Activated naive CD4-positive, alpha-beta T cell treated with anti-CD3 and anti-CD28 coated beads, Interleukin-2, amount 50 U/mL, for 24 hours (primary cell): ENCODE measurements around the gene EYS.
"Not testable (repeated sequence)": the region's sequence is repeated elsewhere in the genome, so short reads cannot be mapped to it uniquely, and the experiment has no call there.

Source experiments
- H3K27ac Mint-ChIP-seq: one replicate; pipeline ENCODE4 v1.8.0; 2021; ENCODE audit warnings: mild to moderate bottlenecking, mixed read lengths
- H3K27me3 Mint-ChIP-seq: one replicate; pipeline ENCODE4 v1.8.0; 2021; ENCODE audit warnings: mixed read lengths
- H3K36me3 Mint-ChIP-seq: one replicate; pipeline ENCODE4 v1.8.0; 2021; ENCODE audit warnings: mixed read lengths
- H3K4me1 Mint-ChIP-seq: one replicate; pipeline ENCODE4 v1.8.0; 2021; ENCODE audit warnings: mixed read lengths
- H3K4me3 Mint-ChIP-seq: one replicate; pipeline ENCODE4 v1.8.0; 2021; ENCODE audit warnings: mild to moderate bottlenecking, mixed read lengths
- H3K9me3 Mint-ChIP-seq: one replicate; pipeline ENCODE4 v1.8.0; 2021; ENCODE audit warnings: mixed read lengths

Gene EYS

DNA sequence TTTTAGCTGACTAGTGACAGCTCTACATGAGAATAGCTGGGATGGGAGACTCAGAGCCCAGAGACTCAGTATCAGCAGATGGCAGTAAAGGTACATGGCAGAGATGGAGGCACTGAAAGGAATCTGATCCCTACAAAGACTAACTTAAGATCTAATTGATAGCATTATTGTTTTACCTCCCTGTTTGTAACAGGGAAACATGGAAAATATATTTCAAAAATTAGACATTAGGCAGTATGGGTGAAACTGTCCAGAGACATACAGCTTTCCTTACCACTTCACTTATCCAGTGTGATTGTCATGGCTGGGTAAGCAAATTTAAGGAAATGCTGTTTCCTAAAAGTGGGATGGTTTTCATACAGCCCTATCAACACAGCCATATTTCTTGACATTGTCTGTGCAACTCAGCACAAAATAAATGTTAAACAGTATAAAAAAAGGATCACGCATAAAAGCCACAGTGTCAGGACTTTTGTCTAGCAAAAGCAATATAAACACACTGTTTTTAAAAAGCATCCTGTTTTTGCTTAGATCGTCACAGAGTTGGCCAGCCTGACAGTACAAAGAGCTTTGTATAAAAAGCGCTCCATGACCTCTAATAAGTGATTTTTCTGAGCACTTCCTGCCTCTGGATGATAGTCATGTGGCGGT lies 1694.5 kb downstream of the EYS start:
- H3K36me3 Mint-ChIP-seq, result no peaks in the 10 kb centered on the region
- H3K9me3 Mint-ChIP-seq, result peaks cover 8% of the 10 kb centered on the region
- no peaks in the 10 kb centered on the region for H3K4me1 Mint-ChIP-seq
- no peak overlapping the region for H3K27ac Mint-ChIP-seq
- H3K27me3 Mint-ChIP-seq, result no peaks in the 10 kb centered on the region
- no peak overlapping the region for H3K4me3 Mint-ChIP-seq

DNA sequence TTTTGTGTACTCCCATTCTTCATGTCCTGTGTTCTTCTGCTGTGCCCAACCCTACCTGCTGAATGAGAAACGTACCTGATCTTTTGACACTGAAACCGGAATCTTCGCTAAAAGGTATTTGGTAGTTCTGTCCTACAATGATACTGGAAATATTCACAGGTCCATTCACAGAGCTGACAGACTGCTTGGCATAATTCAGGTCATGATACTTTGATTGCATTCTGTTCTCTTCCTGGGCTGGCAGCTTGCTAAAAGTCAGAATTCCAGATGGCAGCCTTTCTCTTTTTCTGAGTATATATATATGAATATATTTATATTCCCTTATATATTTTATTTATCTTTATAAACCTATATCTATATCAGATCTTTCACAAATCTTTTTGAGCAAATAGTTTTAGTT lies 1696.4 kb downstream of the EYS start:
- Mint-ChIP-seq H3K4me1 (no peaks in the 10 kb centered on the region), H3K9me3 (peaks cover 11% of the 10 kb centered on the region), H3K27me3 (no peaks in the 10 kb centered on the region), H3K36me3 (no peaks in the 10 kb centered on the region), H3K4me3 (no peak overlapping the region), H3K27ac (no peak overlapping the region)

DNA sequence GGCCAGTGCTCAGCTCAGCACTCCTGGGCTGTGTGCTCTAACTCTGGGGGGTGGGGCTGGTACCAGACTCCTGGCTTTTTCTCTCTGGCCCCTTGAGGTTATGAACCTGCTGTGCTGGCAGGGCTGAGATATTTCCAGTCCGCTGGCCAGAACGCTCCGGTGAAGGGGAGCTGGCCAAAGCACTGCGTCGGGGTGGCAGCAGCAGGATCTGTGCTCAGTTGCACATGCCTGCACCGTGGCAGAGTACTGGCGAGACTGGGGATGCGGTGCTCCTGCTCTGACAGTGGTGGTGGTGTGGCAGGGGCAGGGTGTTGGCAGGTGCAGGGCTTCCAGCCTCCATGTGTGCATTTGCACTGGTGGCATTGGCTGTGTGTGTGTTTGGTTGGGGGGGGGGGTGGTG lies 1697.0 kb downstream of the EYS start:
- H3K9me3 Mint-ChIP-seq, result peaks cover 11% of the 10 kb centered on the region
- H3K27me3 Mint-ChIP-seq, result no peaks in the 10 kb centered on the region
- no peak overlapping the region for H3K27ac Mint-ChIP-seq
- H3K4me3 Mint-ChIP-seq, result no peak overlapping the region
- H3K4me1 Mint-ChIP-seq, result no peaks in the 10 kb centered on the region
- no peaks in the 10 kb centered on the region for H3K36me3 Mint-ChIP-seq

DNA sequence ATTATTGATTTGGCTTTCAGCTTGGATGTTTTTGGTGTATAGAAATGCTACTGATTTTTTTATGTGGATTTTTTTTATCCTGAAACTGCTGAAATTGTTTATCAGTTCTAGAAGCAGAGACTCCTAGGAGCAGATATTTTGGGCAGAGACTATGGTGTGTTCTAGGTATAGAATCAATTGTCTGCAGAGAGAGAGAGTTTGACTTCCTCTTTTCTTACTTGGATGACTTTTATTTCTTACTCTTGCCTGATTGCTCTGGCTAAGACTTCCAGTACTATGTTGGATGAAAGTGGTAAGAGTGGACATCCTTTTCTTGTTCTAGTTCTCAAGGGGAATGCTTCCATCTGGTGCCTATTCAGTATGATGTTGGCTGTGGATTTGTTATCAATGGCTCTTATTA lies 1700.8 kb downstream of the EYS start:
- no peaks in the 10 kb centered on the region for H3K4me1 Mint-ChIP-seq
- H3K27me3 Mint-ChIP-seq, result no peaks in the 10 kb centered on the region
- H3K36me3 Mint-ChIP-seq, result no peaks in the 10 kb centered on the region

DNA sequence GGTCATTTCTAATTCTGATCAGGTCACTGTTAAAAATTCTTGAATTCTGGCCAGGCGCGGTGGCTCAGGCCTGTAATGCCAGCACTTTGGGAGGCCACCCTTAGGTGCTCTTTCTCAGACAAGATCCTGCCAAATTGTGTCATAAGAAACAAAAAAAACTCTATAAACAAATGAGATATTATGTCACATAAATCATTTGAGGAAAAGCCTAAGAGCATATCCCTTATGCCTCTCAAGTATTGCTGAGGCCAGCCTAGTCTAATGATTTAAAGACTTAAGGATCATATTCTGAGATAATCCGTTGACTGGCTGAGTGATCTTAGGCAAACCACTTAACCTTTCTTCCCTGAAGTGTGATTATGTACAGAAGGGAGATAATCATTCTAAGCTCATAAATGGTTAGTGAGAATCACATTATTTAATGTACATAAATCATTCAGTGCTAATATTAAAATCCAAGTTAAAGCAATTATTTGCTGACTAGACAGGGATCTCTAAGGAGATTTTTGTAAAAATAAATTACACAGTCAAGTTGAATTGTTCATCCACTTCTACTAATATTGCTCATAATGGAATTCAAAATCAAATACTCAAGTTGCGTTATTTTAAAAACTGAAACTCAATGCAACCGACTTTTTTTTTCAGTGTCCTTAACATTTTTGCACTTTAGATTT lies 1706.1 kb downstream of the EYS start:
- Mint-ChIP-seq H3K9me3 (peaks cover 7% of the 10 kb centered on the region), H3K4me3 (no peak overlapping the region), H3K36me3 (no peaks in the 10 kb centered on the region), H3K27me3 (no peaks in the 10 kb centered on the region), H3K27ac (no peak overlapping the region), H3K4me1 (no peaks in the 10 kb centered on the region)

More for the DNA sequence above, 1700.8 kb downstream of the EYS start:
- peaks cover 11% of the 10 kb centered on the region for H3K9me3 Mint-ChIP-seq
- no peak overlapping the region for H3K27ac Mint-ChIP-seq
- no peak overlapping the region for H3K4me3 Mint-ChIP-seq

DNA sequence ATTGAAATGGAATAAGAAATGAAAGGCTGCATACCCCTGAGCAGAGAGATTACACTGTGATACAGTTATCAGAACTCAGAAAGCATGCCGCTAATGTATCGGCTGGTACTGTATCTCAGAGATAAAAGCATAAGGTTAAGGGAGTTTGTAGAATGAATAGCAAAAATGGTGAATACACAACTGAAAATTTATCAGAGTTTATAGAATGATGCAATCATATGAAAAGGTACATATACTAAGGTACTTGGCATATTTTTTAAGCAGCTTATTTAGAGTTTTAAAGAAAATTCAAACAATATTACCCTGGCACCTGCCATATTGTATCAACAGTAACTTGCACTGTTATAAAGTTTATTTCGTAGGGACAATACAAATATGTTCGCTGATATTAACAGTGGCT lies 1707.4 kb downstream of the EYS start:
- Mint-ChIP-seq H3K9me3 (peaks cover 7% of the 10 kb centered on the region), H3K27me3 (no peaks in the 10 kb centered on the region), H3K4me1 (no peaks in the 10 kb centered on the region), H3K4me3 (no peak overlapping the region), H3K27ac (no peak overlapping the region), H3K36me3 (no peaks in the 10 kb centered on the region)

DNA sequence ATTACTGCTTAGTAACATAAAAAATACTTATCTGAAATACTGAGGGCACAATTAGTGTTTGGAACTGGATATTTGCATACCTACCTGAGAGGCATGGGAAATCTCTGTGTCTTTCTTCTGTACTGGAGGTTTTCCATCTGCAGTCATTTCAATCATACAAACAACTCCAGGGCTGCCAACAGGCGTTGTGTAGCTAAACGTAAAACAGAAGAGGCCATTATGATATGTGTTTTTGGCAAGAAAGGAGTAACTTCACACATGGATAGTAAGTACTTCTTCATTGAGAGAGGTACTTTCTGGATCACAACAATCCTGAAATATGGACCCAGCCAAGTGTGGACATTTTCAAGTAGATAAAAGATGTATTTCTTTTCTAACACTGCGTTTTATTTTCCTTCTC lies 1708.0 kb downstream of the EYS start:
- H3K9me3 Mint-ChIP-seq, result peaks cover 7% of the 10 kb centered on the region
- H3K27me3 Mint-ChIP-seq, result no peaks in the 10 kb centered on the region

DNA sequence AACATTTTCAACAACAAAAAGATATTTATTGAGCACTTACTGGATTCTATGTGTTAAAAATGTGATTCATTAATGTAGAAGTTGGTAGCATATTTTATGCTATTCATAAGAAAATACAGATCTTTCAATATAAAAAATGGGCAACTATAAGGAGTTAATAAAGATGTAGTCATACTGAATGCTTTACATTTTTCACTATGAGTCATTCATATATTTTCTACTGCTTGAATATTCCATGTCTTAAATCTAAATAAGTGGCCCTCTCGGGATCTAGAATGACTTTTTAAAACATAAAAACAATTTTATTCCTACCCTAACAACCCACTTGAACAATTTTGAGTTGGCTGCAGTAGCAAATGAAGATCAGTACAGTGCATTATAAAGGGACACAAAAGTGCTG lies 1709.3 kb downstream of the EYS start:
- no peaks in the 10 kb centered on the region for H3K4me1 Mint-ChIP-seq
- no peaks in the 10 kb centered on the region for H3K27me3 Mint-ChIP-seq
- H3K4me3 Mint-ChIP-seq, result no peak overlapping the region
- peaks cover 7% of the 10 kb centered on the region for H3K9me3 Mint-ChIP-seq
- H3K27ac Mint-ChIP-seq, result no peak overlapping the region
- no peaks in the 10 kb centered on the region for H3K36me3 Mint-ChIP-seq

More for the DNA sequence above, 1708.0 kb downstream of the EYS start:
- Mint-ChIP-seq H3K27ac (no peak overlapping the region), H3K36me3 (no peaks in the 10 kb centered on the region), H3K4me1 (no peaks in the 10 kb centered on the region), H3K4me3 (no peak overlapping the region)

DNA sequence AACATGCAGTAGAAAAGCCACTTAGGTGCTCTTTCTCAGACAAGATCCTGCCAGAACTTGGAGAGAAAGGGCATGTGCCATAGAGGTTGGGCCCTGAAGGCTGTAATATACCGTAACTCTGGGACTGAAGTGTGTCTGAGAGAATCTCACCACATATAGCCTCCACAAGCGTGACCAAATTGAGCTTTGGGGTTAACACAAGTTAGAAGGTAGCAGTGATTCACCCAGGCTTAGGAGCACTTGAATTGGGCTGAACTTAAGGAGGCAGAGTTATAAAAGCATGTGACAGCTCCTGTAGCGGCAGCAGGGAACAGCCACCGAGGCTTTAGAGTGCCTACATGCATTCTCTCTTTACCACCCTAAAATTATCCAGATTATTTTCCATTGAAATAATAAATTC lies 1709.8 kb downstream of the EYS start:
- Mint-ChIP-seq H3K4me3 (no peak overlapping the region), H3K9me3 (peaks cover 7% of the 10 kb centered on the region), H3K36me3 (no peaks in the 10 kb centered on the region), H3K27me3 (no peaks in the 10 kb centered on the region), H3K4me1 (no peaks in the 10 kb centered on the region), H3K27ac (no peak overlapping the region)

DNA sequence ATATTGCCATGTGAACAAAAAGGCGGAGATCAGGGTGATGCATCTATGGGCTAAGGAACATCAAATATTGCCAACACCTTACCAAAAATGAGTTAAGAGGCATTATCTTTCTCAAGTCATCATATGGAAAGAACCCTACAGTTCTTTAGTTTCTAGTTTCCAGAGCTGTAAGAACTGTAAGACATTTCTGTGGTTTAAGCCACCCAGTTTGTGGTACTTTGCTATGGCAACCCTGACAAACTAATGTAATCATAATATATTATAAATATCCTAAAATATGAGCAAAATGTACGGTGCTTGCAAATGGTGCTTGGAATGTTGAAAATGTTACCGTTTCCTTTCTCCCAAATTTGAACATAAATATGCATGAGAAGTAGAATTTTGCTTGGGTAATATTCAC lies 1721.8 kb downstream of the EYS start:
- no peak overlapping the region for H3K27ac Mint-ChIP-seq
- H3K4me3 Mint-ChIP-seq, result no peak overlapping the region
- no peaks in the 10 kb centered on the region for H3K4me1 Mint-ChIP-seq
- peaks cover 11% of the 10 kb centered on the region for H3K9me3 Mint-ChIP-seq
- no peaks in the 10 kb centered on the region for H3K27me3 Mint-ChIP-seq
- no peaks in the 10 kb centered on the region for H3K36me3 Mint-ChIP-seq

DNA sequence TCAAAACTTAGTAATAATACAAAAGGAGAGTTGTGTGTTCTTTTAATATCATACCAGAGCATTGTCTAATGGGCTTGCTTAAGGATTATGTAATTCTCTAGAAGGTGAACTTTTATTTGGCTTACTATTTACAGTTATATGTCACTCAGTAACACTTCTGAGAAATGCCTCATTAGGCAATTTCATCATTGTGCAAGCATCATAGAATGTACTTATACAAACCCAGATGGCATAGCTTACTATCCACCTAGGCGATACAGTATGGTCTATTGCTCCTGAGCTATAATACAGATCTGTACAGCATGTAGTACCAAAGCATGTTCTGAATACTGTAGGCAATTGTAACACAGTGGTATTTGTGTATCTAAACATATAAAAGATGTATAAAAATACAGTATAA lies 1731.3 kb downstream of the EYS start:
- Mint-ChIP-seq H3K27ac (no peak overlapping the region), H3K4me1 (no peaks in the 10 kb centered on the region), H3K4me3 (no peak overlapping the region), H3K36me3 (no peaks in the 10 kb centered on the region), H3K27me3 (no peaks in the 10 kb centered on the region), H3K9me3 (no peaks in the 10 kb centered on the region)

DNA sequence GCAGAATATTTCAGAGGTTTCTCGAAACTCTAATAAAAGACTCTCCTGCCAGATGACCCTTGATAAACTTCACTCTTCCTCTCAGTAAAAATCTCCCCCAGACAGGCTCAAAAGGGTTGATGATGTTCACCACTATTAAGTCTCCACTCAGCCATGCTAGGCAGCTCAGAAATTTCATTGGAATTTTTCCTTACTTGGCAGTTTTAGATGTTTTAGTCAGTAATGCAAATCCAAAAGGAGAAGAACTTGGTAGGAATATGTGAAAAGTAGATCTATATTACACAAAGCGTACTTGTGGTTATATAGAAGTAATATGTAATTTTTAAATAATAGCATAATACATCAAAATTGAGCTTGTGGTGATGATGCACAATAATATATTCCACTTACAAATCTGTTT lies 1738.4 kb downstream of the EYS start:
- Mint-ChIP-seq H3K9me3 (no peaks in the 10 kb centered on the region), H3K4me3 (no peak overlapping the region), H3K27ac (no peak overlapping the region), H3K36me3 (no peaks in the 10 kb centered on the region), H3K4me1 (no peaks in the 10 kb centered on the region), H3K27me3 (no peaks in the 10 kb centered on the region)

DNA sequence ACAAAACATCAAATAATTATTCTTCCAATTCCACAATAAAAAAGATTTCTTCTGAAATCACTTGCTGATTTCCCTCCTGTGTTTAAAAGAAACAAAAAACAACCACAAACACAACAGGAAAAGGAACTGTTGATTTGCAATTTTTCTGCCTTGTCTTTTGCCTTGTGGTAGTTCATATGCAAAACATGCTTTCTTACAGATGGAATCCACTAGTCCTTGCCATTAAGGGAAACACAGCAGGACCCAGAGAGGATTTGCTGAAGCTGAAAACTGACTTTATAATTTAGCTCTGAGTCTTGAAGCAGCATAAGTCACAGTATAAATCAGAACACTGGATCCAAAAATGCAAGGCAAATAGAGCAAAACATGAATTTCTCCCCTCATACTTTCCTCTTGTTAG lies 1742.7 kb downstream of the EYS start:
- no peaks in the 10 kb centered on the region for H3K4me1 Mint-ChIP-seq
- no peaks in the 10 kb centered on the region for H3K9me3 Mint-ChIP-seq
- no peaks in the 10 kb centered on the region for H3K36me3 Mint-ChIP-seq
- no peak overlapping the region for H3K27ac Mint-ChIP-seq
- H3K27me3 Mint-ChIP-seq, result no peaks in the 10 kb centered on the region
- H3K4me3 Mint-ChIP-seq, result no peak overlapping the region

DNA sequence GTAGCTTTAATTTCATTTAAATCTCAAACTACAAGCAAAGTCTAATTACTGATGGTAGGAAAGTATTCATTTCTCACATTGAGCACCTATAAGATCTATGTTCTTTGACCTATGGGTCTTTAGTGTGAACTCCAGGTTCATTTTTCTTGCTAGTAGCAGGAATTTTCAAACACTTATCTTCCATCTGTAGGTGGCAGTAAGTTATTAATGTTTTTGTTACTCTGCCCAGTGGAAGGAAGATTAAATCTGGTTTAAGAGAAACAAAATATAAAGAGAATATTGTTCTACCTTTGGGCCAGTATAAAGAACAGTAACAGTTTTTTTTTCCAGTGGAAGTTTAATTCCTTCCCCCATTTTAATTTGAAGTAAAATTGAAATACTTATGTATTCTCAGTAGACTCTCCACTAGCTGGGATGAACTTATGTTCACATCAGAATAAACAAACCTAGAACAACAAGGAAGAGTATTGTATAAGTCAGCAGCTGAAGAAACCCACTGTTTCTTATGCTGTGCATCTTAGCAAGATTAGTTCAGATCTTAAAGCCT lies 1743.2 kb downstream of the EYS start:
- no peaks in the 10 kb centered on the region for H3K36me3 Mint-ChIP-seq
- no peaks in the 10 kb centered on the region for H3K9me3 Mint-ChIP-seq

DNA sequence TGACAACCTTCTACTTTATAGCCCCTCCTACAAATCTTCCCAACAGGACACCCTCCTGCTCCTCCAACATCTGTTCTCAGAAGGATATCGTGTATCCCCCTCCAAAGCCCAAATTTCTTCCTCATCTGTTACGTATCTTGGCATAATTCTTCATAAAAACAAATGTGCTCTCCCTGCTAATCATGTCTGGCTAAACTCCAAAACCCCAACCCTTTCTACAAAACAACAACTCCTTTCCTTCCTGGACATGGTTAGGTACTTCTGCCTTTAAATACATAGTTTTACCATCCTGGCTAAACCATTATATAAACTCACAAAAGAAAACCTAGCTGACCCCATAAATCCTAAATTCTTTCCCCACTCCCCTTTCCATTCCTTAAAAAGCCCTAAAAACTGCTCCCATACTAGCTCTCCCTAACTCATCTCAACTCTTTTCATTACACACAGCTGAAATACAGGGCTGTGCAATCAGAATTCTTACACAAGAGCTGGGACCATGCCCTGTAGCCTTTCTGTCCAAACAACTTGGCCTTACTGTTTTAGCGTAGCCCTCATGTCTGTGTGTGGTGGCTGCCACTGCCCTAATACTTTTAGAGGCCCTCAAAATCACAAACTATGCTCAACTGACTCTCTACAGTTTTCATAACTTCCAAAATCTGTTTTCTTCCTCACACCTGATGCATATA lies 1753.5 kb downstream of the EYS start:
- not testable (repeated sequence) for H3K9me3 Mint-ChIP-seq, H3K27ac Mint-ChIP-seq, H3K4me3 Mint-ChIP-seq, H3K4me1 Mint-ChIP-seq, H3K27me3 Mint-ChIP-seq, H3K36me3 Mint-ChIP-seq

More for the DNA sequence above, 1743.2 kb downstream of the EYS start:
- H3K27ac Mint-ChIP-seq, result no peak overlapping the region
- H3K4me1 Mint-ChIP-seq, result no peaks in the 10 kb centered on the region
- no peaks in the 10 kb centered on the region for H3K27me3 Mint-ChIP-seq
- H3K4me3 Mint-ChIP-seq, result no peak overlapping the region
